ENCODE measurements around the gene ARG2.

DNA sequence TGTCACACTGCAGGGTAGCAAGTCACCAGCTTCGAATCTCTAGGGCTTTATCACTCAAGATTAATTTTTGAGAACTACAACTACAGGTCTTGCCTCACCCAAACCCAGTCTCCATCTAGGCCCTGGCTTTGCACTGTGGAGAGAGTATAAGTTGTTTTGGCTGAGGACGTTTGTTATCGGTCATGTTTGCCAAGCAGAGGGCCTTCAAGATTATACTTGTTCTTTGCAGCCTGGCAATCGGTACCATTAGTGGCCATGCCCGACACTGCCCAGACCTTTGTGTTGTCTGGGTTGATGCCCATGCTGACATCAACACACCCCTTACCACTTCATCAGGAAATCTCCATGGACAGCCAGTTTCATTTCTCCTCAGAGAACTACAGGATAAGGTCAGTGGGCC is 25.7 kb downstream of the ARG2 start:
- TF ChIP-seq, protein P1, sequence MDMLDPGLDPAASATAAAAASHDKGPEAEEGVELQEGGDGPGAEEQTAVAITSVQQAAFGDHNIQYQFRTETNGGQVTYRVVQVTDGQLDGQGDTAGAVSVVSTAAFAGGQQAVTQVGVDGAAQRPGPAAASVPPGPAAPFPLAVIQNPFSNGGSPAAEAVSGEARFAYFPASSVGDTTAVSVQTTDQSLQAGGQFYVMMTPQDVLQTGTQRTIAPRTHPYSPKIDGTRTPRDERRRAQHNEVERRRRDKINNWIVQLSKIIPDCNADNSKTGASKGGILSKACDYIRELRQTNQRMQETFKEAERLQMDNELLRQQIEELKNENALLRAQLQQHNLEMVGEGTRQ (IDR thresholded peaks at IDR 0.05; ENCODE audit: borderline replicate concordance, low read depth, low read length): no peak
- TF ChIP-seq, protein P2, sequence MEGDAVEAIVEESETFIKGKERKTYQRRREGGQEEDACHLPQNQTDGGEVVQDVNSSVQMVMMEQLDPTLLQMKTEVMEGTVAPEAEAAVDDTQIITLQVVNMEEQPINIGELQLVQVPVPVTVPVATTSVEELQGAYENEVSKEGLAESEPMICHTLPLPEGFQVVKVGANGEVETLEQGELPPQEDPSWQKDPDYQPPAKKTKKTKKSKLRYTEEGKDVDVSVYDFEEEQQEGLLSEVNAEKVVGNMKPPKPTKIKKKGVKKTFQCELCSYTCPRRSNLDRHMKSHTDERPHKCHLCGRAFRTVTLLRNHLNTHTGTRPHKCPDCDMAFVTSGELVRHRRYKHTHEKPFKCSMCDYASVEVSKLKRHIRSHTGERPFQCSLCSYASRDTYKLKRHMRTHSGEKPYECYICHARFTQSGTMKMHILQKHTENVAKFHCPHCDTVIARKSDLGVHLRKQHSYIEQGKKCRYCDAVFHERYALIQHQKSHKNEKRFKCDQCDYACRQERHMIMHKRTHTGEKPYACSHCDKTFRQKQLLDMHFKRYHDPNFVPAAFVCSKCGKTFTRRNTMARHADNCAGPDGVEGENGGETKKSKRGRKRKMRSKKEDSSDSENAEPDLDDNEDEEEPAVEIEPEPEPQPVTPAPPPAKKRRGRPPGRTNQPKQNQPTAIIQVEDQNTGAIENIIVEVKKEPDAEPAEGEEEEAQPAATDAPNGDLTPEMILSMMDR (IDR thresholded peaks at IDR 0.05 in 2 of 3, conservative IDR thresholded peaks at IDR 0.05 in 1 of 3; ENCODE audit: control insufficient read depth in 2 of 3, extremely low read depth in 1 of 3, insufficient read depth in 1 of 3, low read depth in 3 of 3, low read length in 3 of 3): no peak
- TF ChIP-seq POLR2AphosphoS5 (IDR thresholded peaks at IDR 0.05; ENCODE audit: low read length) (no peak), NFYB (IDR thresholded peaks at IDR 0.05; ENCODE audit: insufficient read depth, low read depth, low read length) (no peak), TAF1 (IDR thresholded peaks at IDR 0.05; ENCODE audit: borderline replicate concordance, low read depth, low read length) (no peak), ZNF24 (IDR thresholded peaks at IDR 0.05) (no peak)
